ENCODE data around the gene ACMSD.
"Not testable (repeated sequence)": the region's sequence is repeated elsewhere in the genome, so short reads cannot be mapped to it uniquely, and the experiment has no call there.

ACMSD gene

GRCh38 chr2:134907441-134908116 is 69.2 kb downstream of the ACMSD start:
- DNase-seq (ENCODE audit: low read depth in 2 of 2) = not testable (repeated sequence)

GRCh38 chr2:134910763-134911399 is 72.5 kb downstream of the ACMSD start:
- no peak for DNase-seq (ENCODE audit: low read depth in 2 of 2)

- DNase-seq (ENCODE audit: low read depth in 2 of 2) = no peak
These were observed 73.0 kb downstream of the ACMSD start for GRCh38 chr2:134911400-134911785.

GRCh38 chr2:134912361-134912760 is 73.9 kb downstream of the ACMSD start:
- no peak for DNase-seq (ENCODE audit: low read depth in 2 of 2)

GRCh38 chr2:134917360-134917865 is 79.0 kb downstream of the ACMSD start:
- DNase-seq (ENCODE audit: low read depth in 2 of 2) = peak in 1 of 2 donors; percentile 3

GRCh38 chr2:134917888-134918525 is 79.6 kb downstream of the ACMSD start:
- DNase-seq (ENCODE audit: low read depth in 2 of 2) = no peak

GRCh38 chr2:134918526-134919340 is 80.3 kb downstream of the ACMSD start, which contains the start of gene CCNT2:
CCNT2 (plus strand) TSS chr2:134918822; CDS start chr2:134918855, 33 bp downstream.
- peak; percentile 98 to 99 for DNase-seq (ENCODE audit: low read depth in 2 of 2)

GRCh38 chr2:134919341-134920210 is 81.2 kb downstream of the ACMSD start:
- DNase-seq (ENCODE audit: low read depth in 2 of 2) = peak; percentile 29 to 34

GRCh38 chr2:134924912-134925311 is 86.5 kb downstream of the ACMSD start:
- DNase-seq (ENCODE audit: low read depth in 2 of 2) = no peak

GRCh38 chr2:134926231-134926931 is 88.0 kb downstream of the ACMSD start:
- DNase-seq (ENCODE audit: low read depth in 2 of 2) = no peak

GRCh38 chr2:134927195-134927594 is 88.8 kb downstream of the ACMSD start:
- no peak for DNase-seq (ENCODE audit: low read depth in 2 of 2)

- no peak for DNase-seq (ENCODE audit: low read depth in 2 of 2)
These were observed 94.6 kb downstream of the ACMSD start for GRCh38 chr2:134932864-134933526.

- DNase-seq (ENCODE audit: low read depth in 2 of 2) = no peak
These were observed 95.3 kb downstream of the ACMSD start for GRCh38 chr2:134933732-134934131.

- DNase-seq (ENCODE audit: low read depth in 2 of 2) = no peak
These were observed 95.7 kb downstream of the ACMSD start for GRCh38 chr2:134934150-134934549.

GRCh38 chr2:134934641-134935040 is 96.2 kb downstream of the ACMSD start:
- no peak for DNase-seq (ENCODE audit: low read depth in 2 of 2)

GRCh38 chr2:134936691-134937090 is 98.3 kb downstream of the ACMSD start:
- no peak for DNase-seq (ENCODE audit: low read depth in 2 of 2)

- DNase-seq (ENCODE audit: low read depth in 2 of 2) = no peak
These were observed 105.1 kb downstream of the ACMSD start for GRCh38 chr2:134943540-134943939.

GRCh38 chr2:134944975-134945374 is 106.6 kb downstream of the ACMSD start:
- no peak for DNase-seq (ENCODE audit: low read depth in 2 of 2)

GRCh38 chr2:134946073-134946472 is 107.7 kb downstream of the ACMSD start:
- no peak for DNase-seq (ENCODE audit: low read depth in 2 of 2)
